ENCODE data around the gene GHRHR. TPM values are rescaled to one million over a fixed set of nuclear protein-coding genes. Genes with fewer than 3 reads are reported as not detected.
A peak's percentile ranks its signal among the peaks of the same experiment; 100 is the strongest.

The GHRHR gene
- total and polyA plus RNA-seq, 9 of the 15 experiments (the other 6 are each of a cell fraction or from before 2014, with no cell fraction given) = not detected

DNA sequence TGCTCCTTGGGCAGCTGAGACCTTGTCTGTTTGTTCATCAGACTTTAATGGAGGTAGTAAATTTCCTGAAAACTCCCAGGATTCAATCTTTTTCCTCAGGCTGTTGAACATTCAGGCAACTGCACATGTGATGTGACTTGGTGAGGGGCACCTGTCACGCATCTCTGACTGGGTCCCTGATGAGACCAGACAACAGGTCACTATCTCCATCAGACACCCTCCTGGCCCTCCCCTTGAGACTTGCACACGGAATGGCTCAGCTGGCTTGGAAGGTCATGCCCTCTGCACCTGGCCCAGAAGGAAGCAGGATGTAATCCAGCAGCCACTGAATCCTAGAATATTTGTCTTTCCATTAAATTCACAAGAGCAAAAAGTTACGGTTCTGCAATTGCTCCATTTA lies 36.2 kb upstream of the GHRHR start:
- H2AFZ ChIP-seq (ENCODE audit: low read depth, low read length) = no peak overlapping the region
- ATAC-seq (no peak), FAIRE-seq (no peak), DNase-seq (ENCODE audit: extremely low read depth in 1 of 4, low spot score in 3 of 4) (peak in 1 of 4 experiments; percentile 2)
- no peak overlapping the region for H3K27ac ChIP-seq (ENCODE audit: extremely low read depth, low read depth, low read length)
- TF ChIP-seq CCNT2 (IDR thresholded peaks at IDR 0.05; ENCODE audit: borderline replicate concordance, extremely low read depth, insufficient read length, low read depth, low read length) = no peak
- TF ChIP-seq ZNF395 (CRISPR knock-in tag; IDR thresholded peaks at IDR 0.05) = no peak
- CTCF ChIA-PET (ENCODE audit: low intra/inter-chr PET ratio) = no interaction called here
- intact Hi-C loops (cut with micrococcal nuclease) = no loop called here
- BruUV-seq (replicated peaks) = no TSS peak
- no peak overlapping the region for H3K4me2 ChIP-seq (ENCODE audit: insufficient read depth, low read length)
- WGBS (ENCODE audit: insufficient coverage, low coverage, missing lambda C conversion rate) = 61% methylated on average over 3 of the region's 3 CpGs
- no peaks in the 10 kb centered on the region for H3K27me3 ChIP-seq (ENCODE audit: control insufficient read depth in 2 of 2, insufficient read depth in 2 of 2, low read length in 2 of 2)
- no peaks in the 10 kb centered on the region for H3K36me3 ChIP-seq (ENCODE audit: control insufficient read depth, insufficient read depth, low read length)
- no peak overlapping the region for H3K4me3 ChIP-seq
- H3K9me1 ChIP-seq (ENCODE audit: control insufficient read depth, insufficient read depth, low read length) = peaks cover 7% of the 10 kb centered on the region
- H3K9ac ChIP-seq (ENCODE audit: insufficient read depth in 1 of 2, low read depth in 2 of 2, low read length in 2 of 2) = no peak overlapping the region
- POLR2A ChIA-PET = no interaction called here
- H3K9me3 ChIP-seq (replicated peaks; ENCODE audit: control insufficient read depth, insufficient read depth, low read depth, low read length) = no peaks in the 10 kb centered on the region
- in situ Hi-C loops (cut with MboI) = no loop called here
- peaks cover 5 to 15% of the 10 kb centered on the region in 2 experiments; a peak in 4 of 5 replicates for H3K4me1 ChIP-seq (replicated peaks in 1 of 2; ENCODE audit: control insufficient read depth in 2 of 2, insufficient read depth in 2 of 2, low read length in 2 of 2)
- H4K20me1 ChIP-seq (replicated peaks; ENCODE audit: control insufficient read depth, insufficient read depth, low read length) = no peaks in the 10 kb centered on the region
- H3K79me2 ChIP-seq (ENCODE audit: control insufficient read depth, insufficient read depth, low read length) = no peaks in the 10 kb centered on the region

DNA sequence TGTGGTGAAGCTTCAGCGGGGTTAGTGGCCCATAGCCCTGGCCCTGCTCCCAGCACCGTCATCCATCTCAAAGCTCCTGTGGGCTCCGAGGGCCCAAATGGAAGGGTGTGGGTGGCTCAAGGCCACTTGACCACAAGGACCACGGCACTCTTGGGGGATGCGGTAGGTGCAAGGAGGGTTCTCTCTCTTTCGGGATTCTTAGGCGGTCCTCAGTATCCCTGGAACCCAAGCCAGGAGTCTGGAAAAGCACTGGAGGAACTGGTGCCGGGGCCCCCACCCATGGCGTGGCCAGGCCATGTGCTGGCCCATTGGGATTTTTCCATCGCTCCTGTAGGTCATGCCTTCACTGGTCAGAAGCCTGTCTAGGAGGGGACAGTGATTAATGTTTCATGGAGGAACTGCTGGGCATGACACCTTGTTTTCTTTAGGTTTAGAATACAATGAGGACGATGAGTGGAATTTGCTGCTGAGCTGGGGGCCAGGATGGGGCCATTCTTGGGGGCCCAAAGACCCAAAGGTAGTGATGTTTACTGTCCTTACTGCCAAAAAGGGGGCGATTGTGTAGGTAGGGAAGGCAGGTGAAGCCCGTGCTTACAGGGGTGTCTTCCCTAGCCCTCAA lies 35.4 kb upstream of the GHRHR start:
- no peak overlapping the region for H3K9ac ChIP-seq (ENCODE audit: insufficient read depth in 1 of 2, low read depth in 2 of 2, low read length in 2 of 2)
- ChIA-PET POLR2A (no interaction called here), CTCF (ENCODE audit: low intra/inter-chr PET ratio) (no interaction called here)
- no TSS peak for BruUV-seq (replicated peaks)
- H3K4me3 ChIP-seq = no peak overlapping the region
- no peaks in the 10 kb centered on the region for H3K27me3 ChIP-seq (ENCODE audit: control insufficient read depth in 2 of 2, insufficient read depth in 2 of 2, low read length in 2 of 2)
- H2AFZ ChIP-seq (ENCODE audit: low read depth, low read length) = no peak overlapping the region
- no peaks in the 10 kb centered on the region for H3K36me3 ChIP-seq (ENCODE audit: control insufficient read depth, insufficient read depth, low read length)
- ATAC-seq (no peak), FAIRE-seq (no peak), DNase-seq (ENCODE audit: extremely low read depth in 1 of 4, low spot score in 3 of 4) (peak in 2 of 4 experiments; percentile 3)
- no peaks in the 10 kb centered on the region for H3K9me3 ChIP-seq (replicated peaks; ENCODE audit: control insufficient read depth, insufficient read depth, low read depth, low read length)
- 57% methylated on average over 10 of the region's 13 CpGs for WGBS (ENCODE audit: insufficient coverage, low coverage, missing lambda C conversion rate)
- H3K9me1 ChIP-seq (ENCODE audit: control insufficient read depth, insufficient read depth, low read length) = peaks cover 7% of the 10 kb centered on the region
- H3K4me2 ChIP-seq (ENCODE audit: insufficient read depth, low read length) = no peak overlapping the region
- H3K79me2 ChIP-seq (ENCODE audit: control insufficient read depth, insufficient read depth, low read length) = no peaks in the 10 kb centered on the region
- in situ Hi-C loops (cut with MboI) (no loop called here), intact Hi-C loops (cut with micrococcal nuclease) (no loop called here)
- H4K20me1 ChIP-seq (replicated peaks; ENCODE audit: control insufficient read depth, insufficient read depth, low read length) = no peaks in the 10 kb centered on the region
- H3K4me1 ChIP-seq (replicated peaks in 1 of 2; ENCODE audit: control insufficient read depth in 2 of 2, insufficient read depth in 2 of 2, low read length in 2 of 2) = peaks cover 5 to 20% of the 10 kb centered on the region in 2 experiments; a peak in 4 of 5 replicates
- TF ChIP-seq, protein P1, sequence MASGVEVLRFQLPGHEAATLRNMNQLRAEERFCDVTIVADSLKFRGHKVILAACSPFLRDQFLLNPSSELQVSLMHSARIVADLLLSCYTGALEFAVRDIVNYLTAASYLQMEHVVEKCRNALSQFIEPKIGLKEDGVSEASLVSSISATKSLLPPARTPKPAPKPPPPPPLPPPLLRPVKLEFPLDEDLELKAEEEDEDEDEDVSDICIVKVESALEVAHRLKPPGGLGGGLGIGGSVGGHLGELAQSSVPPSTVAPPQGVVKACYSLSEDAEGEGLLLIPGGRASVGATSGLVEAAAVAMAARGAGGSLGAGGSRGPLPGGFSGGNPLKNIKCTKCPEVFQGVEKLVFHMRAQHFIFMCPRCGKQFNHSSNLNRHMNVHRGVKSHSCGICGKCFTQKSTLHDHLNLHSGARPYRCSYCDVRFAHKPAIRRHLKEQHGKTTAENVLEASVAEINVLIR (CRISPR knock-in tag; IDR thresholded peaks at IDR 0.05) = no peak
- TF ChIP-seq XRCC5 (IDR thresholded peaks at IDR 0.05; ENCODE audit: low read depth, low read length) (no peak), KHSRP (IDR thresholded peaks at IDR 0.05) (no peak), RFX7 (CRISPR knock-in tag; IDR thresholded peaks at IDR 0.05) (no peak), SIX5 (IDR thresholded peaks at IDR 0.05; ENCODE audit: borderline replicate concordance in 1 of 2, insufficient read depth in 1 of 2, low read depth in 1 of 2, low read length in 2 of 2) (no peak)
- H3K27ac ChIP-seq (ENCODE audit: extremely low read depth, low read depth, low read length) = no peak overlapping the region

Measured in K562 (cell line).